ENCODE data around the gene ZMYM2.
"Not testable (repeated sequence)": the region's sequence is repeated elsewhere in the genome, so short reads cannot be mapped to it uniquely, and the experiment has no call there.

DNA sequence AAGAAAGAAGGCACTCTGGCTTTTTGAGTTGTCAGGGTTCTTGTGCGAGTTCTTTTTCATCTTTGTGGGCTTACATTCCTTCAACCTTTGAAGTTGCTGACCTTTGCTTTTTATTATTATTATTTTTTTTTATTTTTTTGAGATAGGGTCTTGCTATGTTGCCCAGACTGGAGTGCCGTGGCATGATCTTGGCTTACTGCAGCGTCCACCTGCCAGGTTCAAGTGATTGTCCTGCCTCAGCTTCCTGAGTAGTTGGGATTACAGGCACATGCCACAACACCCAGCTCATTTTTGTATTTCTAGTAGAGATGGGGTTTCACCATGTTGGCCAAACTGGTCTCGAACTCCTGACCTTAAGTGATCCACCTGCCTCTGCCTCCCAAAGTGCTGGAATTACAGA lies 84.1 kb downstream of the ZMYM2 start:
- not testable (repeated sequence) for TF ChIP-seq POLR2AphosphoS5 (IDR thresholded peaks at IDR 0.05; ENCODE audit: low read depth, low read length); TAF1 (IDR thresholded peaks at IDR 0.05; ENCODE audit: borderline replicate concordance, low read depth, low read length); POLR2A (IDR thresholded peaks at IDR 0.05; ENCODE audit: low read depth, low read length)

All from GM12892 (cell line).